HepG2 (cell line): ENCODE data around the gene SERTAD1. TPM values are rescaled to one million over a fixed set of nuclear protein-coding genes. Genes with fewer than 3 reads are reported as not detected.

ENCODE experiments used
- AHR ChIP-seq: IDR thresholded peaks from 2 replicates; pipeline ENCODE4 v1.6.1; 2018; ENCODE audit warnings: missing genetic modification reagents, missing compliant biosample characterization
- ETV5 ChIP-seq: IDR thresholded peaks from 2 replicates; pipeline ENCODE4 v1.6.1; 2018; ENCODE audit warnings: missing biosample characterization, missing genetic modification reagents, inconsistent platforms, borderline replicate concordance
- ETV6 ChIP-seq: sonication (generic); formaldehyde crosslinking; conservative IDR thresholded peaks from 2 replicates; pipeline ENCODE4 v1.4.0; 2020; ENCODE audit warnings: missing genetic modification reagents
- FOXO1 ChIP-seq: sonication (generic); formaldehyde crosslinking; IDR thresholded peaks from 2 replicates; pipeline ENCODE4 v1.4.0; 2020; ENCODE audit warnings: missing genetic modification reagents
- IRF2 ChIP-seq: IDR thresholded peaks from 2 replicates; pipeline ENCODE4 v1.6.1; 2018; ENCODE audit warnings: missing genetic modification reagents, missing compliant biosample characterization
- MAF1 ChIP-seq: sonication (generic); formaldehyde crosslinking; IDR thresholded peaks from 2 replicates; pipeline ENCODE4 v1.5.0; 2020; ENCODE audit warnings: missing genetic modification reagents, borderline replicate concordance
- MATR3 ChIP-seq: sonication (generic); formaldehyde crosslinking; IDR thresholded peaks from 2 replicates; pipeline ENCODE4 v1.4.0; 2020; ENCODE audit warnings: missing genetic modification reagents
- PCBP2 ChIP-seq: fragments of 200-400 bp; formaldehyde crosslinking; optimal IDR thresholded peaks from 2 replicates; pipeline ENCODE3; 2018; ENCODE audit warnings: low read length, low read depth; ENCODE audit not compliant: poor library complexity, severe bottlenecking
- ZNF670 ChIP-seq: sonication (generic); formaldehyde crosslinking; IDR thresholded peaks from 2 replicates; pipeline ENCODE4 v1.8.0; 2022; ENCODE audit warnings: mild to moderate bottlenecking, missing genetic modification reagents, borderline replicate concordance
- polyA plus RNA-seq, 8 experiments: library from polyadenylated mRNA; depleted of rRNA in 3 of 8; stranded (reverse) in 7 of 8; unstranded in 1 of 8; fragments of >200 nt; fragmentation: Illumina TruSeq in 4 of 8; extraction: Trizol in 4 of 8; gene quantifications; 2 replicates each; pipeline versions ENCODE4 v1.2.1 to v1.2.3, GENCODE V29; 2011 to 2016; ENCODE audit warnings: low read depth in 4 of 8, missing spikeins in 1 of 8, mixed read lengths in 1 of 8; ENCODE audit not compliant: insufficient read depth in 1 of 8
- total RNA-seq, 5 experiments: library from RNA; depleted of rRNA; stranded (reverse); fragments of >200 nt; fragmentation: Illumina TruSeq; extraction: Trizol; gene quantifications; 2 replicates each; pipeline ENCODE4 v1.2.3, GENCODE V29; 2016; ENCODE audit warnings: low read depth in 1 of 5
- TF ChIP-seq, protein P1 (sequence below): fragments of 450-650 bp; IDR thresholded peaks from 2 replicates; pipeline ENCODE4 v1.6.1; 2017
- TF ChIP-seq, protein P2 (sequence below): sonication (generic); formaldehyde crosslinking; IDR thresholded peaks from 2 replicates; pipeline ENCODE4 v1.5.1; 2020; ENCODE audit warnings: mild to moderate bottlenecking, missing genetic modification reagents
- TF ChIP-seq, protein P3 (sequence below): sonication (generic); formaldehyde crosslinking; IDR thresholded peaks from 2 replicates; pipeline ENCODE4 v1.5.1; 2020; ENCODE audit warnings: mild to moderate bottlenecking, moderate library complexity, missing genetic modification reagents
- TF ChIP-seq, protein P4 (sequence below): sonication (generic); formaldehyde crosslinking; IDR thresholded peaks from 2 replicates; pipeline ENCODE4 v1.9.0; 2021; ENCODE audit warnings: missing genetic modification reagents, borderline replicate concordance
- TF ChIP-seq, protein P5 (sequence below): sonication (generic); formaldehyde crosslinking; conservative IDR thresholded peaks from 2 replicates; pipeline ENCODE4 v1.4.0; 2020; ENCODE audit warnings: missing genetic modification reagents
- TF ChIP-seq, protein P6 (sequence below): IDR thresholded peaks from 2 replicates; pipeline ENCODE4 v1.6.1; 2016; ENCODE audit warnings: low read depth, control low read depth

Gene SERTAD1
- total and polyA plus RNA-seq, 2 of the 13 experiments (the other 11 are each of a cell fraction or from before 2014, with no cell fraction given) = 4.3 to 4.5 TPM

DNA sequence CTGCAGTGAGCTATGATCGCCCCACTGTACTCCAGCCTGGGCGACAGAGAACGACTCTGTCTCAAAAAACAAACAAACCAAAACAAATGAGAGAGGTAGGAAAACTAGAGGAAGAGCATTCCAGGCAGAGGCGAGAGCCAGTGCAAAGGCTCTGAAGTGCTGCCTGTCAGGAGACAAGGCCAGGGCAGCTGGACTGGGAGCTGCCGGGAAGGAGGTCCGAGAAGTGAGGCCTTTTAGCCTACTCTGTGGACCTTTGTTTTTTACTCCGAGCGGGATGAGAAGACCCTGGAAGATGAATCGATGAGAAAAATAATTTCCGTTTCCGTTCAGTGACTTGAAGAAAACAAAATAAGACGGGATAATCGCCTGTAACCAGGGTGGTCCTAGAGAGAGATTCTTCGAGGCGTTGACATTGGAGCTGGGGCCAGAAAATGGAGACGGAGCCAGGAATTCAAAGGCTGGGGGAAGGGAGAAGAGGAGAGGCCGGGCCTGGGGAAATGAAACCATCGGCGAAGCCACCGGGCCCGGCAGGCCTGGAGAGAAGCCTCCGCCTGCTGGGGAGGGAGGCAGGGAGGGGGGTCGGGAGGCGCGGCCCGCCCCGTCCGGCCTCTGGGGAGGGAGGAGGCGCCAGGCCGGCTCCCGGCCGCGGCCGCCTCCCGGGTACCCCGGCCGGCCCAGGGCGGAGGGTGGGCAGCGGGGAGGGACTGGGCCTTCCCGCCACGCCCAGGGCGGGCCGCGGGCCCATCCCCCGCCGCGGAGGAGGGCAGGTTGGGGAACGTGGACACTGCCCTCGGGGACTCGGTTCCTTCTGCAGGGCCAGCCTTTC, 7.8 kb upstream of the SERTAD1 start (continued):
- TF ChIP-seq, protein P1, sequence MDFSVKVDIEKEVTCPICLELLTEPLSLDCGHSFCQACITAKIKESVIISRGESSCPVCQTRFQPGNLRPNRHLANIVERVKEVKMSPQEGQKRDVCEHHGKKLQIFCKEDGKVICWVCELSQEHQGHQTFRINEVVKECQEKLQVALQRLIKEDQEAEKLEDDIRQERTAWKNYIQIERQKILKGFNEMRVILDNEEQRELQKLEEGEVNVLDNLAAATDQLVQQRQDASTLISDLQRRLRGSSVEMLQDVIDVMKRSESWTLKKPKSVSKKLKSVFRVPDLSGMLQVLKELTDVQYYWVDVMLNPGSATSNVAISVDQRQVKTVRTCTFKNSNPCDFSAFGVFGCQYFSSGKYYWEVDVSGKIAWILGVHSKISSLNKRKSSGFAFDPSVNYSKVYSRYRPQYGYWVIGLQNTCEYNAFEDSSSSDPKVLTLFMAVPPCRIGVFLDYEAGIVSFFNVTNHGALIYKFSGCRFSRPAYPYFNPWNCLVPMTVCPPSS = no peak
- TF ChIP-seq MATR3 (CRISPR knock-in tag) (no peak), PCBP2 (no peak), ETV5 (no peak), AHR (no peak; the same call in 1 of the 2 replicates), ETV6 (no peak), MAF1 (CRISPR knock-in tag) (no peak), FOXO1 (CRISPR knock-in tag) (no peak), ZNF670 (no peak), IRF2 (CRISPR knock-in tag) (peak; percentile 13; the same call in 1 of the 2 replicates)
- TF ChIP-seq, protein P2, sequence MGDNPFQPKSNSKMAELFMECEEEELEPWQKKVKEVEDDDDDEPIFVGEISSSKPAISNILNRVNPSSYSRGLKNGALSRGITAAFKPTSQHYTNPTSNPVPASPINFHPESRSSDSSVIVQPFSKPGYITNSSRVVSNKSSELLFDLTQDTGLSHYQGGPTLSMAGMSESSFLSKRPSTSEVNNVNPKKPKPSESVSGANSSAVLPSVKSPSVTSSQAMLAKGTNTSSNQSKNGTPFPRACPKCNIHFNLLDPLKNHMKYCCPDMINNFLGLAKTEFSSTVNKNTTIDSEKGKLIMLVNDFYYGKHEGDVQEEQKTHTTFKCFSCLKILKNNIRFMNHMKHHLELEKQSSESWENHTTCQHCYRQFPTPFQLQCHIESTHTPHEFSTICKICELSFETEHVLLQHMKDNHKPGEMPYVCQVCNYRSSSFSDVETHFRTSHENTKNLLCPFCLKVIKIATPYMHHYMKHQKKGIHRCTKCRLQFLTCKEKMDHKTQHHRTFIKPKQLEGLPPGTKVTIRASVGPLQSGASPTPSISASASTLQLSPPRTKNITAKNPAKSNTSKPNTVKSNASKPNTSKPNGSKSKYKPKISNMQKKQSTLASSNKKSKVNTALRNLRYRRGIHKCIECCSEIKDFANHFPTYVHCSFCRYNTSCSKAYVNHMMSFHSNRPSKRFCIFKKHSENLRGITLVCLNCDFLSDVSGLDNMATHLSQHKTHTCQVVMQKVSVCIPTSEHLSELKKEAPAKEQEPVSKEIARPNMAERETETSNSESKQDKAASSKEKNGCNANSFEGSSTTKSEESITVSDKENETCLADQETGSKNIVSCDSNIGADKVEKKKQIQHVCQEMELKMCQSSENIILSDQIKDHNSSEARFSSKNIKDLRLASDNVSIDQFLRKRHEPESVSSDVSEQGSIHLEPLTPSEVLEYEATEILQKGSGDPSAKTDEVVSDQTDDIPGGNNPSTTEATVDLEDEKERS (CRISPR knock-in tag) = no peak
- TF ChIP-seq, protein P3, sequence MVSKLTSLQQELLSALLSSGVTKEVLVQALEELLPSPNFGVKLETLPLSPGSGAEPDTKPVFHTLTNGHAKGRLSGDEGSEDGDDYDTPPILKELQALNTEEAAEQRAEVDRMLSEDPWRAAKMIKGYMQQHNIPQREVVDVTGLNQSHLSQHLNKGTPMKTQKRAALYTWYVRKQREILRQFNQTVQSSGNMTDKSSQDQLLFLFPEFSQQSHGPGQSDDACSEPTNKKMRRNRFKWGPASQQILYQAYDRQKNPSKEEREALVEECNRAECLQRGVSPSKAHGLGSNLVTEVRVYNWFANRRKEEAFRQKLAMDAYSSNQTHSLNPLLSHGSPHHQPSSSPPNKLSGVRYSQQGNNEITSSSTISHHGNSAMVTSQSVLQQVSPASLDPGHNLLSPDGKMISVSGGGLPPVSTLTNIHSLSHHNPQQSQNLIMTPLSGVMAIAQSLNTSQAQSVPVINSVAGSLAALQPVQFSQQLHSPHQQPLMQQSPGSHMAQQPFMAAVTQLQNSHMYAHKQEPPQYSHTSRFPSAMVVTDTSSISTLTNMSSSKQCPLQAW = no peak
- TF ChIP-seq, protein P4, sequence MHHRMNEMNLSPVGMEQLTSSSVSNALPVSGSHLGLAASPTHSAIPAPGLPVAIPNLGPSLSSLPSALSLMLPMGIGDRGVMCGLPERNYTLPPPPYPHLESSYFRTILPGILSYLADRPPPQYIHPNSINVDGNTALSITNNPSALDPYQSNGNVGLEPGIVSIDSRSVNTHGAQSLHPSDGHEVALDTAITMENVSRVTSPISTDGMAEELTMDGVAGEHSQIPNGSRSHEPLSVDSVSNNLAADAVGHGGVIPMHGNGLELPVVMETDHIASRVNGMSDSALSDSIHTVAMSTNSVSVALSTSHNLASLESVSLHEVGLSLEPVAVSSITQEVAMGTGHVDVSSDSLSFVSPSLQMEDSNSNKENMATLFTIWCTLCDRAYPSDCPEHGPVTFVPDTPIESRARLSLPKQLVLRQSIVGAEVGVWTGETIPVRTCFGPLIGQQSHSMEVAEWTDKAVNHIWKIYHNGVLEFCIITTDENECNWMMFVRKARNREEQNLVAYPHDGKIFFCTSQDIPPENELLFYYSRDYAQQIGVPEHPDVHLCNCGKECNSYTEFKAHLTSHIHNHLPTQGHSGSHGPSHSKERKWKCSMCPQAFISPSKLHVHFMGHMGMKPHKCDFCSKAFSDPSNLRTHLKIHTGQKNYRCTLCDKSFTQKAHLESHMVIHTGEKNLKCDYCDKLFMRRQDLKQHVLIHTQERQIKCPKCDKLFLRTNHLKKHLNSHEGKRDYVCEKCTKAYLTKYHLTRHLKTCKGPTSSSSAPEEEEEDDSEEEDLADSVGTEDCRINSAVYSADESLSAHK = no peak; the same call in 1 of the 2 replicates
- TF ChIP-seq, protein P5, sequence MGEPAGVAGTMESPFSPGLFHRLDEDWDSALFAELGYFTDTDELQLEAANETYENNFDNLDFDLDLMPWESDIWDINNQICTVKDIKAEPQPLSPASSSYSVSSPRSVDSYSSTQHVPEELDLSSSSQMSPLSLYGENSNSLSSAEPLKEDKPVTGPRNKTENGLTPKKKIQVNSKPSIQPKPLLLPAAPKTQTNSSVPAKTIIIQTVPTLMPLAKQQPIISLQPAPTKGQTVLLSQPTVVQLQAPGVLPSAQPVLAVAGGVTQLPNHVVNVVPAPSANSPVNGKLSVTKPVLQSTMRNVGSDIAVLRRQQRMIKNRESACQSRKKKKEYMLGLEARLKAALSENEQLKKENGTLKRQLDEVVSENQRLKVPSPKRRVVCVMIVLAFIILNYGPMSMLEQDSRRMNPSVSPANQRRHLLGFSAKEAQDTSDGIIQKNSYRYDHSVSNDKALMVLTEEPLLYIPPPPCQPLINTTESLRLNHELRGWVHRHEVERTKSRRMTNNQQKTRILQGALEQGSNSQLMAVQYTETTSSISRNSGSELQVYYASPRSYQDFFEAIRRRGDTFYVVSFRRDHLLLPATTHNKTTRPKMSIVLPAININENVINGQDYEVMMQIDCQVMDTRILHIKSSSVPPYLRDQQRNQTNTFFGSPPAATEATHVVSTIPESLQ (CRISPR knock-in tag) = no peak
- TF ChIP-seq, protein P6, sequence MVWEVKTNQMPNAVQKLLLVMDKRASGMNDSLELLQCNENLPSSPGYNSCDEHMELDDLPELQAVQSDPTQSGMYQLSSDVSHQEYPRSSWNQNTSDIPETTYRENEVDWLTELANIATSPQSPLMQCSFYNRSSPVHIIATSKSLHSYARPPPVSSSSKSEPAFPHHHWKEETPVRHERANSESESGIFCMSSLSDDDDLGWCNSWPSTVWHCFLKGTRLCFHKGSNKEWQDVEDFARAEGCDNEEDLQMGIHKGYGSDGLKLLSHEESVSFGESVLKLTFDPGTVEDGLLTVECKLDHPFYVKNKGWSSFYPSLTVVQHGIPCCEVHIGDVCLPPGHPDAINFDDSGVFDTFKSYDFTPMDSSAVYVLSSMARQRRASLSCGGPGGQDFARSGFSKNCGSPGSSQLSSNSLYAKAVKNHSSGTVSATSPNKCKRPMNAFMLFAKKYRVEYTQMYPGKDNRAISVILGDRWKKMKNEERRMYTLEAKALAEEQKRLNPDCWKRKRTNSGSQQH (CRISPR knock-in tag) = no peak
